Measurements from ENCODE around the gene CUEDC2.

DNA sequence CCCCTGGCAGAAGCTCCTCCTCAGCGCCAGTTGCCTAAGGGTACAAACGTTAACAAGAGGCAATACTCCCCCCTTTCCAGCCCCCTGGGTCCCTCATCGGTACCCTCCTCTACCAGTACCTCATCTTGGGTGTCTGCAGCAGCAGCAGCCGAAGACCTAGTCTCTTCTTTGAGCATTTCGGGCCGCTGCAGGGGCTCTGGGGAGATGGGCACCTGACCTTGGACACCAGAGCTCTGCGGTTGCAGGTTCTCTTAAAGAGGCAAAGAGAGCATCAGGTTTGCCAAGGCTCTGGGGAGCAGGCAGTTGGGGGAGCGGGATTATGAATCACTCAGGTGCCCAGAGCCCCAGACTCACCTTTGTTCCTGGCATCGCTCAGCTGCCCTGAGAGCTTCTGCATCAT, 8.2 kb downstream of the CUEDC2 start:
- TF ChIP-seq, protein P1, sequence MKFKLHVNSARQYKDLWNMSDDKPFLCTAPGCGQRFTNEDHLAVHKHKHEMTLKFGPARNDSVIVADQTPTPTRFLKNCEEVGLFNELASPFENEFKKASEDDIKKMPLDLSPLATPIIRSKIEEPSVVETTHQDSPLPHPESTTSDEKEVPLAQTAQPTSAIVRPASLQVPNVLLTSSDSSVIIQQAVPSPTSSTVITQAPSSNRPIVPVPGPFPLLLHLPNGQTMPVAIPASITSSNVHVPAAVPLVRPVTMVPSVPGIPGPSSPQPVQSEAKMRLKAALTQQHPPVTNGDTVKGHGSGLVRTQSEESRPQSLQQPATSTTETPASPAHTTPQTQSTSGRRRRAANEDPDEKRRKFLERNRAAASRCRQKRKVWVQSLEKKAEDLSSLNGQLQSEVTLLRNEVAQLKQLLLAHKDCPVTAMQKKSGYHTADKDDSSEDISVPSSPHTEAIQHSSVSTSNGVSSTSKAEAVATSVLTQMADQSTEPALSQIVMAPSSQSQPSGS (CRISPR knock-in tag; IDR thresholded peaks at IDR 0.05; ENCODE audit: borderline replicate concordance, low read depth), result no peak
- TF ChIP-seq, protein P2, sequence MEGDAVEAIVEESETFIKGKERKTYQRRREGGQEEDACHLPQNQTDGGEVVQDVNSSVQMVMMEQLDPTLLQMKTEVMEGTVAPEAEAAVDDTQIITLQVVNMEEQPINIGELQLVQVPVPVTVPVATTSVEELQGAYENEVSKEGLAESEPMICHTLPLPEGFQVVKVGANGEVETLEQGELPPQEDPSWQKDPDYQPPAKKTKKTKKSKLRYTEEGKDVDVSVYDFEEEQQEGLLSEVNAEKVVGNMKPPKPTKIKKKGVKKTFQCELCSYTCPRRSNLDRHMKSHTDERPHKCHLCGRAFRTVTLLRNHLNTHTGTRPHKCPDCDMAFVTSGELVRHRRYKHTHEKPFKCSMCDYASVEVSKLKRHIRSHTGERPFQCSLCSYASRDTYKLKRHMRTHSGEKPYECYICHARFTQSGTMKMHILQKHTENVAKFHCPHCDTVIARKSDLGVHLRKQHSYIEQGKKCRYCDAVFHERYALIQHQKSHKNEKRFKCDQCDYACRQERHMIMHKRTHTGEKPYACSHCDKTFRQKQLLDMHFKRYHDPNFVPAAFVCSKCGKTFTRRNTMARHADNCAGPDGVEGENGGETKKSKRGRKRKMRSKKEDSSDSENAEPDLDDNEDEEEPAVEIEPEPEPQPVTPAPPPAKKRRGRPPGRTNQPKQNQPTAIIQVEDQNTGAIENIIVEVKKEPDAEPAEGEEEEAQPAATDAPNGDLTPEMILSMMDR (IDR thresholded peaks at IDR 0.05), result no peak
- no peak for TF ChIP-seq JUN (CRISPR knock-in tag; IDR thresholded peaks at IDR 0.05)
- TF ChIP-seq USF1 (CRISPR knock-in tag; IDR thresholded peaks at IDR 0.05), result no peak
- no peak for TF ChIP-seq TEAD4 (CRISPR knock-in tag; IDR thresholded peaks at IDR 0.05)
- no peak for TF ChIP-seq NR2C2 (CRISPR knock-in tag; IDR thresholded peaks at IDR 0.05)
- TF ChIP-seq, protein P3, sequence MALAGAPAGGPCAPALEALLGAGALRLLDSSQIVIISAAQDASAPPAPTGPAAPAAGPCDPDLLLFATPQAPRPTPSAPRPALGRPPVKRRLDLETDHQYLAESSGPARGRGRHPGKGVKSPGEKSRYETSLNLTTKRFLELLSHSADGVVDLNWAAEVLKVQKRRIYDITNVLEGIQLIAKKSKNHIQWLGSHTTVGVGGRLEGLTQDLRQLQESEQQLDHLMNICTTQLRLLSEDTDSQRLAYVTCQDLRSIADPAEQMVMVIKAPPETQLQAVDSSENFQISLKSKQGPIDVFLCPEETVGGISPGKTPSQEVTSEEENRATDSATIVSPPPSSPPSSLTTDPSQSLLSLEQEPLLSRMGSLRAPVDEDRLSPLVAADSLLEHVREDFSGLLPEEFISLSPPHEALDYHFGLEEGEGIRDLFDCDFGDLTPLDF (CRISPR knock-in tag; IDR thresholded peaks at IDR 0.05), result no peak
- TF ChIP-seq, protein P4, sequence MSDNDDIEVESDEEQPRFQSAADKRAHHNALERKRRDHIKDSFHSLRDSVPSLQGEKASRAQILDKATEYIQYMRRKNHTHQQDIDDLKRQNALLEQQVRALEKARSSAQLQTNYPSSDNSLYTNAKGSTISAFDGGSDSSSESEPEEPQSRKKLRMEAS (CRISPR knock-in tag; IDR thresholded peaks at IDR 0.05), result no peak
- TF ChIP-seq ARID4B (CRISPR knock-in tag; IDR thresholded peaks at IDR 0.05; ENCODE audit: borderline replicate concordance), result no peak

All from WTC11 (cell line).